OCI-M1 (cell line): ENCODE data around the gene ATP10D.
"Not testable (repeated sequence)": the region's sequence is repeated elsewhere in the genome, so short reads cannot be mapped to it uniquely, and the experiment has no call there.

Experiments used
- DNase-seq: peaks from one replicate; lab custom pipeline; 2025; lab: John Stamatoyannopoulos, UW

The ATP10D gene

DNA sequence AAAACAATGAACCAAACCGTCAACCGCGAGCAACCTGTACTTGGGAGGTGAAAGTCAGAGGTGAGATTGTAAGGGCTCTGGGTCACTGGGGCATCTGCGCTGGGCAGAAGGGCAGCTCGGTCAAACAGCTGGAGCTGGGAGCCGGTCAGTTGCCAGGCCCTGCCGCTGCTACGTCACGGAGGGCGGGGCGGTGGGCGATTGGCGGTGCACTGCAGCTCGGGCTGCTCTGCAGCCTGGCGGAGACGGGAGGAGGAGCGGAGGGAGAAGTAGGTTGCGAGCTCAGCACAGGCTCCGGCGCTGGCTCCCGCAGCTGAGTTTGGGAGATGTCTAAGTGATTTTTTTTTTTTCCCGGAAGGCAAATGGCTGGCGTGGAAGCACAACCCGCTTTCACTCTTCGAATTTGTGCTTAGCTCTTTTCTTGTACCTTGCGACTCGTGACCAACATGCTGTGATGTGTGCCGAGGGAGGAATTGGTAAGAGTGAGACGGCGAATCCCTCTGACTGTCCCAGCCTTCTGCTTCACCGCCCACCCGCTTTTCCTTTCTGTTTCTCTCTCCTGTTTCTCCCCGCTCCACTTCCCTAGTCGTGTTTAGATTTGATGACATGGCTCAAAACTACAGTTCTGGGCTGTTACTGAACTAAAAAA lies at the start of gene ATP10D:
Gene ATP10D, plus strand, starts transcription at position 229 of the 646 bp plus-strand sequence. CDS start 27,266 bp downstream, outside the sequence.
- peak; percentile 95 for DNase-seq

DNA sequence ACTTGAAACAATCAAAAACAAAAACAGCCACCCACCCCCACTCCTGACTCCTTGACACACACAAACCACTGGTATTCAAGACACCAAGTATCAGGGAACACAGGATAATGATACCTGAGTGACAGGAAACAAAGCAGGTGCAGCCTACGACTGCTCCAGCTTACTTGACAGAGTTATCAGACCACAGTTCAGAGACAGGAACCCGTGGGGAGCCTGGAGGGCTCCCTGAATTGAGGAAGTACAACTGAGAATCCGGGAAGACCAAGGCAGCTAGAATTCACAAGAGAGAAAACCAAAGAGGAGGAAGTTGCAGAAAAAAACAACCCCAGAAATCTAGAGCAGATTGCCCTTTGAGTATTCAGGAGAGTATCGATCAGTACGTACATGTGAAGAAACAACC lies 42.1 kb upstream of the ATP10D start:
- DNase-seq: peak; percentile 80

DNA sequence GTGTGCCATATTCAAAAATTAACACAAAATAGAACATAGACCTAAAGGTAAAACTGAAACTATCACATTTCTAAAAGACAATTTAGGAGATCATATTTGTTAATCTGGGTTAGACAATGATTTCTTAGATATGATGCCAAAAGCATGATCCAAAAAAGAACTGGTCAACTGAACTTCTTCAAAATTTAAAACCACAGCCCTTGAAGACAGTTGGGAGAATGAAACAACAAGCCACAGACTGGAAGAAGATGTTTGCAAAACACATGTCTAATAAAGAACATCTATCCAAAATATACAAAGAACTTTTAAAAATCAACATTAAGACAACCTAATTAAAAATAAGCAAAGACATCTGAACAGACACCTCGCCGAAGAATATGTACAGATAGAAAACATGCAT lies 41.0 kb upstream of the ATP10D start:
- peak; percentile 7 for DNase-seq

DNA sequence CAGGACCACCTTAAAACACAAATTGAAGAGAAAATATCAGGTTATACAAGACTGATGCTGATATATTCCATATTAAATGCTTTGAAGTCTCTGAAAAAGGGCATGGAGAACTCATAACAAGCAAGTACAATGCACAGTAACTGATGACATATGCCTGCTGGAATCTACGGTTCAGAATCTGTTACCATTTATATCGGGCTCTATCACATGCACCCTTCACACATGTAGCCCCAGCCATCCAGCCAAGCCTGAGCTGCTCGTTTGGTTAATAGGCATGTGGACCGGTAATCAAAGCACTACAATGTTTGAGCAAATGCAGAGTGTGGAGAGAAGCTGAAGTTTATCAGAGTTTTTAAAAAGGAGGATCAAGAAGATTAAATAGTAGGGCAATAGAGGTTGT lies 33.4 kb upstream of the ATP10D start:
- no peak for DNase-seq

DNA sequence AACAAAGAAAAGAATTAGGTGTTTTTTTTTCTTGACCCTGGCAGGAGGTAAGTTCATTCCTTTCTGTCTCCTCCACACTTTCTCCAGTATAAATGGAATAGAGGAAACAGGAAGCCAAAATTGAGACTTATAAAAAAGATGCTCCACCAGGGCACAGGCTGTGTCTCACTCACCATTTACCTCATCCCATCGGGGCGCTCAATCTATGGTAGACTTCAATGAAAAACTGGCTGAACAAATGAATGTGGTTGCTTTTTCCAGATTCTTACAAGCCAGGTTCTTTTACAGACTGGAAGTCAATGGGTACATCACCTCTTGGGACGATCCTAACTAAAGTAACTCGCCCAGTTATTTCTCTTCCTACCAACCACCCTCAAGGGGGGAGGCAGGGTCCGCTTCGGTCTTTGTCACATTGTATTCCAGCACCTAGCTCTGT lies 22.3 kb upstream of the ATP10D start:
- DNase-seq: peak; percentile 68

DNA sequence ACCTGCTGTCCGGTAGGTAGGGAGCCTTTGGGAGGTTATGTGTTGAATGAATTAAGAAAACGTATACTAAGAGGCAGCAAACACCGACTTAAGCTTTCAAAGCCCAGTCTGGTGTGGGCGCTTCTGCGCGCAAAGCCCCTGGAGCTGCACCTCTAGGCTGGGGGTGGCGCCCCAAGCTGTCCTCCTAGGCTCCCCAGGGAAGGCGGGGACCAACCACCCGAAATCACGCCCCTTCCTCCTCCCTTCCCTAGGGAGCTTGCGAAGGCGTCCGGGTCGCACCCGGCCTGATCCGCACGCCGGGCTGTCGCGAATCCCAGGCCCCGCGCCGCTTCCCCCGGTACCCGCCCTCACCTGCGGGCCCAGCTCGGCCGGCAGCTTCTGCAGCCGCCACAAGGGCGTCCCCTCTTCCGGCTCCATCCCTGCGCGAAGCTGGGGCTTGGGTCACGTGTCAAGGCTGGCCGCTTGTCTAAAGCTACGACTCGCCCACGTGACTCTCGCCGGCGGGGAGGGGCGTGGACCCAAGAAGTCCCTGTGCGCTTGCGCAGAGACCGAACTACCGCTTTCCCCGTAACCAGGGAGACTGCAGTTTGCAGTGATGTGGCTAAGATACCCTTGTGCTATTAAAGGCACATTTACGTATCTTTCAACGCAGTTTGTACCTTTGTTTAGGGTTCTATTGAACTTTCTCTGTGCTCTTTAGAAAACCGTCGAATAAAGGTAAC lies 21.7 kb upstream of the ATP10D start, which contains the start of gene COMMD8:
Gene COMMD8, minus strand, starts transcription at position 468 of the 722 bp plus-strand sequence. Its CDS starts 51 bp downstream, at position 417.
- peak; percentile 98 for DNase-seq

DNA sequence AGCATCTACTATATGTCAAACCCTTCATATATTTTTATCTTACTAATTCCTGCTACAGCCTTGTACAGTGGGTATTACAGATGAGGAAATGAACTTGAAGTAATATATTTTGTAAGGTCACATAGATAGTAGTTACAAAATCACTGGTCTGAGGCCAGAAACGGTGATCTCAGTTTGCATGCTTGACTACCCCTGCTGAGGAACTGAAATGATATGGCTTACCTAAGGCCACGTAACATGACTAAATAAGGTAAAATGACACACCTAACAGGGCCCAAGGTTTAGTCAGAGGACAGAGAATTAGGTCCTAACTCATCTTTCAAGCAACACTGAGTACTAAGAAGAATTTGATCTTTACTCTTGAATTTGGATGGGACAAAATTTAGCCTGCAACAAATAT lies 20.1 kb upstream of the ATP10D start:
- DNase-seq: peak; percentile 55

DNA sequence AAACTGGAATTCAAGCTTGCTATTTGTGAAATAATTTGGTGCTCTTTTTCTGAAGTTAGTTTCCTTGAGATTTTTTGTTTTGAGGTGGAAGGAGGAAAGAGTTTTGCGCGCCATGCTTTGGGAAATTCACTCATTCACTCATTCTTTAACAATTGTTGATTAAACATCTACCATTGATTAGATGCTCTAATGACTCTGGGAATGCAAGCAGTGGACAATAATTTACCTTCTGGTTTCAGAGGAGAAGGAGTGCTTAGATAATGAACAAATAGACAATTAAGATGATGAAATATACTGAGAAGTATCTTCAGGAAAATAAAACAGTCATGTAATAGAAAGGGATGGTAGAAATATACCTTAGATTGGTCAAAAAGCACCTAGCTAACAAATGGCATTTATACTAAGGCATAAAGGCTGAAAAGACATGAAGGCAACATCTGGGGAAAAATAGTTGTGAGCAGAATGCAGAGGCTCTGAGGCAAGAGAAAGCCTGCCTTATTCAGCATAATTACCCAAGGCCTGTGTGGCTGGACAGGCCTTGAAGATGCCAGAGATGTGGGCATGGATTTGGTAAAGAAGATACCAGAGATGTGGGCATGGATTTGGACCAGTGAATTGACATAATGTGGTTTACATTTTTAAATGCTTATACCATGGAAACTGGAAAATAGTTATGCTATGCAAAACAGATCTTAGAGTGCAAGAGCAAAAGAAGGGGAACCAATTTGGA lies 18.9 kb upstream of the ATP10D start:
- no peak for DNase-seq

DNA sequence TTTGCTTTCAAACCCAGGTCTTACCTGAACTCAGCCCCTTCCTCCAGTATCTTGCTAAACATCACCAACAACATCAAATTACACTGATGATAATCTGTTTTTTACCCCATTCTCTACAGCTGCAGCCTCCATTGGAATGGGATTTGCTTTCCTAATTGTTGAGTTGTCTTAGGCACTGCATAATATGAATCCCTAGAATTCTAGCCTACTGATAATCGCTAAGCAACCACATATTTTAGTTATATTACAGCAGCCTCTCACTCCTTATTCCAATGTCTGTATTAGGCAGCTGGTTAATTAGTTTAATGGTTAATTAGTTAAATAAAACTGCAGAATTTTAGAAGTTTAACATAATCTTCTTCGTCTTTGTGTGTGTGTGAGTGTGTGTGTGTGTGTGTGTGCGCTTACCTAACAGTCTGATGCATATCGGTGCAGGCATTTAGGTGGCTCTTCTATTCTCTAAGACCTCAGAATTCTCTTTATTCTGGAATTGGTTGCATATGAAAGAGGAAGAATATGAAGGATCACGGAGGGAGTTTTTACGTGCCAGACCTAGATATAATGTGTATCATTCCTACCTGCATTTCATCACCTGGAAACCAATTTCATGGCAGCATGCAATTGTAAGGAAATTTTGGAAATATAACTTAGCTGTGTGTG lies 16.2 kb upstream of the ATP10D start:
- DNase-seq: peak; percentile 5

DNA sequence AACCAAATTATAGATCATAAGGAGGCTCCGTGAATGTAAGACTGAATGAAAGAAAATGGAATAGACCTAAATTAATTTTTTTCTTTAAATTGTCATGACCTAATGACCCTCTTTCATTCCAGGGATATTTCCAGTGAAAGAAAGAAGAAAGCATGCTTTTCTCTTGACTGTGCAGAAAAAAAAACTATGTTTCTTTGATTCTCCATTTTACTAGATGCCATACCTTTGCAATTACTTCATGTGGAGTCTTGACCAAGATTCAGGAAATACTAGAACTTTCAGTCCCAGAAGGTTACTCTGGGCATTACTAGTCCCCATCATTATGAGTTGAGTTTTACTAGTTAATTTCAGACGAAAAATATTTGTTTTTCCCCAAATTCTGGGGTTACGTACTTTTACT lies 15.1 kb upstream of the ATP10D start:
- DNase-seq: no peak

DNA sequence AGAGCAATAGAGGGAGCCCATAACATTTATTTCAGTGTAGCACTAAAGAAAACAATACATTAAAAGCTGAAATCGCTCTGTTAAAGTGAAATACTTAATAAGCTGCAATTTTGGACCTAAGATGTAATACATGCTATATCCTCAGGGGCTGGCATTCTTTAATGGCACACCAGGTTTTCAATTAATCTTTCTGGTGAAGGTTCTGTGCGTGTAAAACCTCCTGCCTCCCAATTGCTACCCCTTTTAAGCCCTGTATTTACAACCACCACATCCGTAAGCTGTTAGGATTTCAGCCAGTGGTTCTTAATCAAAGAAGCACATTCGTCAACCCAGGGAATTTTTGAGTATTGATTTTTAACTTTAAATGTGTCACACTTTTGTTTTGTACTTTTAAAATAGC lies 14.0 kb upstream of the ATP10D start:
- no peak for DNase-seq

DNA sequence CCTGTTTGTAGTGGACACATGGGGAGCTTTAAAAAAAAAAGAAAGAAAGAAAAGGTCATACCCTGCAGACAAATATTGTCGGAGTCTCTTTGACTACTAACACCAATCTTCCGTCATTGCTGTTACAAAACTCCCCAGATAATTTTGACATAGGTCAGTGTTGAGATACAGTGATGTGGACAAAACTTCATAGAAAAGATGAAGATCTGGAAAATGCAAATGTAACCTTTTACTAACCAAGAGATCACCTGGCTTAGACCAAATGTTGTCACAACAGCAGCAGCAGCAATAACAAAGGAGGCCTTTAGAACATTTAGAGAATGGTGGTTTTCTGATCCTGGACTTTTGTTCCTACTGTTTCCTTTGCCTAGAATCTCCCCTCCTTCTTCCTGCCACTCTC lies 13.5 kb upstream of the ATP10D start:
- DNase-seq: no peak

DNA sequence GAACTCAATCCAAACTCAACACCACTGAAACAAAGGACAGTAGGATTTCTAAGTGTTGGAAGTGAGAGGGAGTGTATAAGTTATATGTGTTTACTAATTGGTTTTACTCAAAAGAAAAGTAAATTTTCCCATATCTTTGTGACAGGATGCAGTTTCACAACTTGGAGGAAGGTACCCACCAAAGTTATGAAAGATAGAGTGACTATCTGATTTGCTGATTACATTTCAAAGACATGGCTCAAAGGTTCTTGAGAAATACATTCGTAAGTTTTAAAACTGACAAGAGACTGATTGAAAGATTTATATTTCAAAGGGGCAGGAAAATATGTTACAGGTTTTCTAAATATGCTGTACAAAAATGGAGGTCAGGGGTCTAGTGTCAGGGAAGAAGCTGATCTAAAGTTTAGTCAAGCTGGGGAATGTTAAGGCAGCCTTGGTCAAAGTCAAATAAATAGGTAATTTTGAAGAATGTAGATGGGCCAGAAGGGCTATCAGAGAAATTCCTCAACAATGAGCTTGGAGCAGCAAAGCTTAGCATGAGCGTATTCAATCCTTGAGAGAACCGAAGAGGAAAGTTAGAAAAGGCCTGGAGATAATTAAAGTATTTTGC lies 11.8 kb upstream of the ATP10D start:
- DNase-seq: no peak

DNA sequence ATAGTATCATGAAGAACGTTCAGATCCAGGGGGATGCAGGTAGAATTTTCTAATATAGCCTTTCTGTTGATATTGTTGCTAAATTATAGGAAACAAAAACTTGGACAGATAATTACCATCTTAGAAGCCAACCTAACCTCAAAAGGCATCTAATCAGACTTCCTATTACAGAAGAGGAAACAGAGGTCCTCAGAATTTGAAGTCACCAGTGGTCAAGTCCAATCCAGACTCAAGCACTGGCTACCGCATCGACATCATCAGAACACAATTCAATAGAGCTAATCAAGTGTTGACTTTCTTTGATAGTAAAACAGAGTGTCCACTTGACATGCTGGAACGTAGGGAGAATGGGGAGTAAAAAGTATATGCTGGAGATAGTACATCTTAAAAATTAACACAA lies 10.3 kb upstream of the ATP10D start:
- no peak for DNase-seq

DNA sequence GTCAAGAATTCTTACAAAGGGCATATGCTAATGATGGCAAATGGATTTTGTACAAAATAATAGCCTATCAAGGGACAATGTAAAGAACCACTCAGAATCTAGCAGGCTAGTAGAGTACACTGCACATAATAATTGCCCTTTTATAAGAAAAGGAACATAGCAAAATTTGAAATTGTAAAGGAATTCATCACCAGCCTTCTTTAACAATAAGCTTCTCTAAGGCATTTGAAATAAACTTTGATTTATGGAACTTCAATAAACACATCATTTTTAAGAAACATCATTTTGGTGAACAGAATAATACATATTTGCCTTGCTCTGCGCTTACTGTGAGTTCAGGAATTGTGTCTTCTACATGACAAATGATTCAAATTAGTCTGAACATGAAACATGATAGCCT lies 9.7 kb upstream of the ATP10D start:
- DNase-seq: no peak

DNA sequence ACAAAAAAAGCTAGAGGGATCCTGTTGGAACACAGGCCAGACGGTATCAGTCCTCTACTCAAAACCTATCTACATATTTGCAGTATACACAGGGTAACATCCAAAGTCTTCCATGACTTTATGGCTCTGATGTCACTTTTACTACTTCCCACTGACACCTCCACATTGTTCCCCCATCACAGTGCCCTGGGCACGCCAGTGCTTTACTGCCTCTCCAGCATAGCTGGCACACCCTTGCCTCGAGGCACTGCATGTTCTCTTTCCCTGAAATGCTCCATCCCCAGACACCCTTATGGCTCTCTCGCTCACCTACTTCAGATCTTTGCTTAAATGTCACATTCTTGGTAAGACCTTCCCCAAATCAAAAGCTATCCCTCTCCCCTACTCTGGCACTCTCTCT lies 6.3 kb upstream of the ATP10D start:
- DNase-seq: no peak

DNA sequence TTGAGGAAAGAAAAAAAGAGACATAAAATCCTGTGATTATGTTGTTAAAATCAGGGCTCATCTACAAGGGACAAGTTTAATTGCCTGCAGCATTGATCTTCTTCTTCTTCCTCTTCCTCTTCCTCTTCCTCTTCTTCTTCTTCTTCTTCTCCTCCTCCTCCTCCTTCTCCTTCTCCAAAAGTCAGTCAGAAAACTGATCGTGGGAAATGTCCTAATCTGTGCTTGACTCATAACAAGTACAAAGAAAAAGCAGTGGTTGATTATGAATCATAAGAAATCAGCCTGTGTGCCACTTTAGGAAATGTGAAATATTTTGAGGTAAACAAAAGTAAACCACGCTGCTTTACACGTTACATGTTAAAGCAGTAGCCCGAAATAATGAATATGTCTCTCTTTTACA lies 2.7 kb upstream of the ATP10D start:
- DNase-seq: peak; percentile 30

DNA sequence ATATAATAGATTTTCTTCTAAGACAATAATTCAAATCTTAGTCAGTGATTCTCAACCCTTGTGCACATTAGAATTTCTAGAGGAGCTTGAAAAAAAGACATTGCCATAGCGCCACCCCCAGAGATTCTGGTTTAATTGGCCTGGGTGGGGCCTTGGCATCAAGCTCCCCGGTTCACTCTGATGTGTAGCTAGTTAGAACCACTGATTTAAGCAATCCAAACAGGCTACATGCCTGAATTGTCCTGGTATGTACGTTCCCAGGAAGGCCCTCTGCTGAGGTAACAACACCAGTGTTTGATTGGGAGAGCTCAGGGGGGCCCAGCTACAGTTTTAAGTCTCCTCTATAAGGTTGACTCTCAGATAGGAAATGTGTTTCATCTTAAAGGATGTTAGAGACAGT lies 1.3 kb upstream of the ATP10D start:
- DNase-seq: peak; percentile 30

DNA sequence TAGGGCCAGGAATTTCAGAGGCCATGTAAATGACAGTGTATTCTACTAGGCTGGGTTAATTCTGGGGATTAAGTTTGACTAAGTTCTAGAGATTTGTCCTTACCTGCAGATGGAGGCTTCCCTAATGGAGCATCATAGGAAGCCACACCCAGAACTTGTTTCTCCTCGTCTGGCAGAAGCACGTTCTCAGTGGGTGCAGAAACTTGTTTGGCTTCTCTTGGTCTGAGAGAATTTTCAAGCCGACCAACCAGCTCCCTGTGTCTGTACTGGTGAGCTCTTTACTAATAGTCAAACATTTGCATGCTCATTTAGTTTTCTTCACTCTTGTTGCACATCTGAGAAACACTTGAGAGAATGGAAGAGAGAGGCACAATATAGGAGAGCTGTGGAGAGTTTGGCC lies 907 bp upstream of the ATP10D start:
- no peak for DNase-seq

DNA sequence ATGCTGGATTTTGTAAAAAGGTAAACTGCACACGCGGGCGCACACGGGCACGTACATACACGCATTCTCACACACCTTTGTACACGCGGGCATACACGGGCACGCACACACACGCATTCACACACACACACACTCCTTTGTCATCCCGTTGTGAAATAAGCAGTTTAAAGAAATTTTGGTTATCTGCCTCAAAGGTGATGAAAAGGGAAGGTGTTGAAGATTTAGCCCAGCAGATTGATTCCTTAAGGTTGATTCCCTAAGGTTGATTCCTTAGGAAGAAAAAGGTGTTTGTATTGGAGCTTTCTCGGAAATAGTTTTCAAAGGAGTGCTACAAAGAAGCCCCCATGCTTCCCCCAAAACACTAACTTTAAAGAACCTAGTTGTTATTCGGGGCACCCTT lies 693 bp downstream of the ATP10D start:
- DNase-seq: peak; percentile 55

DNA sequence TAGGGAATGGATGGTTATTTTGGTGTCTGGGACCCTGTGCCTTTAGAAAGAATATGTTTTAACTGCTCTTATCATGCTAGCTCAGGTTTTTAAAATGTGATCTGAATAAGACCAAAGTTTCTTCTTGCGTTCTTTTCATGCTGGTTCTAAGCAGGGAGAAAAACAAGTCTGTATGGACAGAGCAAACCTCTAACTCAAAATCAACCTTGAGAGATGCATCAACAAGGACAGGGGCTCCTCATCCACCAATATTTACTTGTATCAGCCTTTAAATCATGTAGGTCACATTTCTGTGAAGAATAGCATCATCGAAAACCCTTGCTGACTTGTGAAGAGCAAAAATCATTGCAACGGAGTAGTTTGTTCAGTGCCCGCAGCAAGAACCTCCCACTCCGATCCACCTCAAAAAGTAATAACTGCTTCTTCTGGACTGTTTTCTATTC lies 1.2 kb downstream of the ATP10D start:
- no peak for DNase-seq

DNA sequence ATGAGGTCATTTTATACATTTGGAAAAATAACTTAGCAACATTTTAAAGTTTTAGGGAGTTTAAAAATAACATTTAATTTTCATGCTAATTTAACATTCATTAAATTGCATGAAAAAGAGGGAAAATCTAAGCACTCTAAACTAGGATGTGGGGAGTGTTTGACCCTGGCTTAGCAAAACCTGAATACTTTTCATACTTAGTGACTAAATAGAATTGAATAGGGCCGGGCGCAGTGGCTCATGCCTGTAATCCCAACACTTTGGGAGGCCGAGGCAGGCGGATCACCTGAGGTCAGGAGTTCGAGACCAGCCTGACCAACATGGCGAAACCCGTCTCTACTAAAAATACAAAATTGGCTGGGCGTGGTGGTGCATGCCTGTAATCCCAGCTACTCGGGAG lies 1.7 kb downstream of the ATP10D start:
- not testable (repeated sequence) for DNase-seq
